CD14-positive monocyte (primary cell): ENCODE data around the gene FRY. TPM values are rescaled to one million over a fixed set of nuclear protein-coding genes. Genes with fewer than 3 reads are reported as not detected.

Source experiments
- DNase-seq, 3 donors: peaks; one replicate each; pipeline ENCODE4 v3.0.0-alpha.2; 2011 to 2022
- H2AFZ ChIP-seq: 2 replicates; pipeline ENCODE4 v1.6.0; 2012; ENCODE audit warnings: mild to moderate bottlenecking, low read depth, low read length, inconsistent platforms; ENCODE audit not compliant: insufficient read depth, poor library complexity, severe bottlenecking
- H3K27ac ChIP-seq, 2 donors: 1 replicate in 1 of 2; 2 replicates in 1 of 2; pipeline ENCODE4 v1.5.1; 2012 to 2013; ENCODE audit warnings: low read length in 2 of 2, control low read depth in 1 of 2, inconsistent platforms in 1 of 2, low read depth in 1 of 2, mild to moderate bottlenecking in 1 of 2
- H3K27me3 ChIP-seq, 2 donors: one replicate each; pipeline versions ENCODE4 v1.6.0 to v1.6.1; 2011 to 2013; ENCODE audit warnings: low read length in 2 of 2; ENCODE audit not compliant: control insufficient read depth in 2 of 2, insufficient read depth in 2 of 2
- H3K36me3 ChIP-seq, 2 donors: replicated peaks in 1 of 2; 1 replicate in 1 of 2; 2 replicates in 1 of 2; pipeline versions ENCODE4 v1.5.1 to v1.6.1; 2012 to 2013; ENCODE audit warnings: low read length in 2 of 2, control low read depth in 1 of 2, inconsistent platforms in 1 of 2, mild to moderate bottlenecking in 1 of 2; ENCODE audit not compliant: insufficient read depth in 2 of 2, control insufficient read depth in 1 of 2
- H3K4me1 ChIP-seq, 2 donors: 1 replicate in 1 of 2; 2 replicates in 1 of 2; pipeline versions ENCODE4 v1.5.1 to v1.6.1; 2012 to 2013; ENCODE audit warnings: low read length in 2 of 2, control low read depth in 1 of 2, inconsistent platforms in 1 of 2, mild to moderate bottlenecking in 1 of 2, moderate library complexity in 1 of 2; ENCODE audit not compliant: insufficient read depth in 2 of 2, control insufficient read depth in 1 of 2
- H3K4me2 ChIP-seq: replicated peaks from 2 replicates; pipeline ENCODE3; 2012; ENCODE audit warnings: low read length, moderate library complexity, mild to moderate bottlenecking; ENCODE audit not compliant: poor library complexity, severe bottlenecking; ENCODE audit errors: extremely low read depth
- H3K4me3 ChIP-seq, 3 experiments: fragments of 200-600 bp in 1 of 3; sonication (generic) in 1 of 3; replicated peaks in 1 of 3; 1 replicate in 2 of 3; 2 replicates in 1 of 3; pipeline ENCODE4 v1.5.1; 2011 to 2013; ENCODE audit warnings: low read length in 3 of 3, mild to moderate bottlenecking in 3 of 3, control low read depth in 2 of 3, low read depth in 2 of 3, inconsistent platforms in 1 of 3, moderate library complexity in 1 of 3
- H3K79me2 ChIP-seq: 2 replicates; pipeline ENCODE4 v1.6.0; 2012; ENCODE audit warnings: mild to moderate bottlenecking, control low read depth, inconsistent platforms, low read length, moderate library complexity; ENCODE audit not compliant: insufficient read depth
- H3K9ac ChIP-seq: 2 replicates; pipeline ENCODE4 v1.6.0; 2017; ENCODE audit warnings: low read length, mild to moderate bottlenecking; ENCODE audit not compliant: insufficient read depth, poor library complexity, severe bottlenecking
- H3K9me3 ChIP-seq, 2 donors: replicated peaks in 1 of 2; 1 replicate in 1 of 2; 2 replicates in 1 of 2; pipeline versions ENCODE4 v1.5.1 to v1.6.1; 2012 to 2013; ENCODE audit warnings: low read length in 2 of 2, control low read depth in 1 of 2; ENCODE audit not compliant: control insufficient read depth in 1 of 2, insufficient read depth in 1 of 2
- H4K20me1 ChIP-seq: 2 replicates; pipeline ENCODE4 v1.6.0; 2012; ENCODE audit warnings: mild to moderate bottlenecking, low read length, control low read depth, moderate library complexity; ENCODE audit not compliant: insufficient read depth
- H3K27ac Mint-ChIP-seq, 7 donors: one replicate each; pipeline ENCODE4 v1.8.0; 2020; ENCODE audit warnings: mild to moderate bottlenecking in 7 of 7, mixed read lengths in 7 of 7, moderate library complexity in 6 of 7, inconsistent platforms in 2 of 7
- H3K27me3 Mint-ChIP-seq, 3 donors: one replicate each; pipeline ENCODE4 v1.8.0; 2021 to 2022; ENCODE audit warnings: low read depth in 3 of 3, mild to moderate bottlenecking in 3 of 3, mixed read lengths in 3 of 3, moderate library complexity in 3 of 3, inconsistent platforms in 1 of 3
- H3K36me3 Mint-ChIP-seq, 2 donors: one replicate each; pipeline ENCODE4 v1.8.0; 2020; ENCODE audit warnings: mixed read lengths in 2 of 2, inconsistent platforms in 1 of 2, mild to moderate bottlenecking in 1 of 2
- H3K4me1 Mint-ChIP-seq: one replicate; pipeline ENCODE4 v1.8.0; 2020; ENCODE audit warnings: mild to moderate bottlenecking, mixed read lengths
- H3K4me3 Mint-ChIP-seq, 2 donors: one replicate each; pipeline ENCODE4 v1.8.0; 2020; ENCODE audit warnings: mild to moderate bottlenecking in 2 of 2, mixed read lengths in 2 of 2, moderate library complexity in 1 of 2
- H3K9me3 Mint-ChIP-seq, 7 donors: one replicate each; pipeline ENCODE4 v1.8.0; 2020 to 2022; ENCODE audit warnings: mixed read lengths in 7 of 7, mild to moderate bottlenecking in 6 of 7, moderate library complexity in 6 of 7, inconsistent platforms in 2 of 7
- CTCF ChIP-seq: fragments of 200-600 bp; IDR thresholded peaks from one replicate; pipeline ENCODE4 v1.8.0; 2022; ENCODE audit warnings: antibody characterized with exemption, mild to moderate bottlenecking
- WGBS: methylation state at CpG from one replicate; pipeline ENCODE4 v1.1.5; 2013; ENCODE audit warnings: missing lambda C conversion rate; ENCODE audit not compliant: insufficient coverage; 5-methylcytosine and 5-hydroxymethylcytosine counted together
- intact Hi-C, 2 donors: fragments of 100-400 bp; cut with micrococcal nuclease; formaldehyde crosslinking; loops; one replicate each; pipeline versions ENCODE4 v1.15.0 to v1.15.1; 2023
- polyA plus RNA-seq, 3 donors: library from polyadenylated mRNA; depleted of rRNA in 1 of 3; unstranded in 2 of 3; stranded (reverse) in 1 of 3; fragments of 300-500 nt in 2 of 3; fragments of >200 nt in 1 of 3; fragmentation: Illumina TruSeq in 2 of 3; gene quantifications; 1 replicate in 2 of 3; 2 replicates in 1 of 3; pipeline ENCODE4 v1.2.3, GENCODE V29; 2012 to 2021

Gene FRY
- polyA plus RNA-seq, 3 donors: 3.9 to 31.8 (median 5.0) TPM

GRCh38 chr13:32124743-32125142, 93.2 kb downstream of the FRY start:
- peaks cover 20 to 29% of the 10 kb centered on the region in 2 donors for H3K4me1 ChIP-seq
- H3K9me3 Mint-ChIP-seq: peaks cover 1 to 21% (median 14%) of the 10 kb centered on the region in 7 donors
- H3K27me3 ChIP-seq: no peaks in the 10 kb centered on the region
- no peaks in the 10 kb centered on the region for H3K27me3 Mint-ChIP-seq
- DNase-seq: peak; percentile 50 to 83 (median 75)
- H3K4me3 ChIP-seq: no peak overlapping the region
- intact Hi-C loops: no loop called here
- H3K79me2 ChIP-seq: peaks cover 45% of the 10 kb centered on the region
- peaks cover 5% of the 10 kb centered on the region for H4K20me1 ChIP-seq
- no CpG with 5 or more reads among the region's 3 CpGs for WGBS
- peaks cover 6 to 53% of the 10 kb centered on the region in 2 donors for H3K36me3 ChIP-seq
- peak overlapping the region; percentile 72 to 90 (median 86) for H3K27ac Mint-ChIP-seq
- H3K4me1 Mint-ChIP-seq: peaks cover 25% of the 10 kb centered on the region
- H3K4me3 Mint-ChIP-seq: no peak overlapping the region
- no peak for TF ChIP-seq CTCF
- H3K9me3 ChIP-seq: peaks cover 0 to 4% of the 10 kb centered on the region in 2 donors
- H3K36me3 Mint-ChIP-seq: peaks cover 42 to 51% of the 10 kb centered on the region in 2 donors
- H2AFZ ChIP-seq: no peak overlapping the region
- H3K27ac ChIP-seq: peak overlapping the region in 1 of 2 donors; percentile 82
- peak overlapping the region; percentile 49 for H3K4me2 ChIP-seq
- H3K9ac ChIP-seq: no peak overlapping the region

- H3K9me3 ChIP-seq: peaks cover 0 to 4% of the 10 kb centered on the region in 2 donors
- peaks cover 41% of the 10 kb centered on the region for H3K79me2 ChIP-seq
- DNase-seq: peak in 2 of 3 donors; percentile 62 to 87
- H3K4me1 Mint-ChIP-seq: peaks cover 25% of the 10 kb centered on the region
- H3K36me3 ChIP-seq: peaks cover 8 to 53% of the 10 kb centered on the region in 2 donors
- H2AFZ ChIP-seq: no peak overlapping the region
- TF ChIP-seq CTCF: no peak
- H3K27me3 Mint-ChIP-seq: no peaks in the 10 kb centered on the region
- peaks cover 42 to 52% of the 10 kb centered on the region in 2 donors for H3K36me3 Mint-ChIP-seq
- peak overlapping the region; percentile 72 to 90 (median 86) for H3K27ac Mint-ChIP-seq
- WGBS: 0% methylated on average over 2 of the region's 4 CpGs
- intact Hi-C loops: no loop called here
- no peak overlapping the region for H3K9ac ChIP-seq
- peak overlapping the region in 2 of 3 experiments; percentile 12 to 14 for H3K4me3 ChIP-seq
- H3K4me2 ChIP-seq: peak overlapping the region; percentile 49
- no peaks in the 10 kb centered on the region for H3K27me3 ChIP-seq
- peak overlapping the region in 1 of 2 donors; percentile 82 for H3K27ac ChIP-seq
- H3K9me3 Mint-ChIP-seq: peaks cover 1 to 21% (median 14%) of the 10 kb centered on the region in 7 donors
- H3K4me1 ChIP-seq: peaks cover 20 to 29% of the 10 kb centered on the region in 2 donors
- peaks cover 5% of the 10 kb centered on the region for H4K20me1 ChIP-seq
- peak overlapping the region in 1 of 2 donors; percentile 36 for H3K4me3 Mint-ChIP-seq
Observed at GRCh38 chr13:32125221-32125689, 93.7 kb downstream of the FRY start.
